Activated naive CD8-positive, alpha-beta T cell treated with anti-CD3 and anti-CD28 coated beads, Interleukin-2, amount 50 U/mL, for 24 hours (primary cell): ENCODE data around the gene XCR1.
"Not testable (repeated sequence)": the region's sequence is repeated elsewhere in the genome, so short reads cannot be mapped to it uniquely, and the experiment has no call there.

Experiments
- ATAC-seq: fragments of 150-1000 bp; cut with Tn5 transposase; one replicate; pipeline ENCODE4 v1.10.0; 2021
- DNase-seq: peaks from one replicate; pipeline ENCODE4 v3.0.0; 2021
- H3K27ac Mint-ChIP-seq: one replicate; pipeline ENCODE4 v1.8.0; 2021; ENCODE audit warnings: mild to moderate bottlenecking, mixed read lengths
- H3K27me3 Mint-ChIP-seq: one replicate; pipeline ENCODE4 v1.8.0; 2021; ENCODE audit warnings: mixed read lengths
- H3K36me3 Mint-ChIP-seq: one replicate; pipeline ENCODE4 v1.8.0; 2021; ENCODE audit warnings: low read depth, mixed read lengths
- H3K4me1 Mint-ChIP-seq: one replicate; pipeline ENCODE4 v1.8.0; 2021; ENCODE audit warnings: mixed read lengths
- H3K4me3 Mint-ChIP-seq: one replicate; pipeline ENCODE4 v1.8.0; 2021; ENCODE audit warnings: mild to moderate bottlenecking, moderate library complexity, mixed read lengths
- H3K9me3 Mint-ChIP-seq: one replicate; pipeline ENCODE4 v1.8.0; 2021; ENCODE audit warnings: mixed read lengths

XCR1 gene

DNA sequence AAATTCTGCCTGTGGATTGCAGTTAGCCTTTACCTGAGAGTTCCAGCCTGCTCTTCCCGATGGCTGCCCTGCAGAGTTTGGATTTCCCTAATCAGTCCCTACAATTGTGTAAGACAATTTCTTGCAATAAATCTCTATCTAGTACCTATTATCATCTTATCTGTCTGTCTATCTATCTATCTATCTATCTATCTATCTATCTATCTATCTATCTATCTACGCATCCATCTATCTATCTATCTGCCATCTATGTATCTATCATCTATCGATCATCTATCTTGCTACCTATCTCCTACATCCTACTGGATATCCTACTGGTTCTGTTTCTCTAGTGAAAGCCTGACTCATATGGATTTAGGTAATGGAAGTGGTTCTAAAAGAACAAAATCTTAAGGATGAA is 30.4 kb upstream of the XCR1 start:
- ATAC-seq, result no peak
- no peak for DNase-seq
- Mint-ChIP-seq H3K4me3 (no peak overlapping the region), H3K27ac (no peak overlapping the region), H3K4me1 (peaks cover 6% of the 10 kb centered on the region), H3K27me3 (peaks cover 39% of the 10 kb centered on the region), H3K36me3 (no peaks in the 10 kb centered on the region), H3K9me3 (no peaks in the 10 kb centered on the region)

DNA sequence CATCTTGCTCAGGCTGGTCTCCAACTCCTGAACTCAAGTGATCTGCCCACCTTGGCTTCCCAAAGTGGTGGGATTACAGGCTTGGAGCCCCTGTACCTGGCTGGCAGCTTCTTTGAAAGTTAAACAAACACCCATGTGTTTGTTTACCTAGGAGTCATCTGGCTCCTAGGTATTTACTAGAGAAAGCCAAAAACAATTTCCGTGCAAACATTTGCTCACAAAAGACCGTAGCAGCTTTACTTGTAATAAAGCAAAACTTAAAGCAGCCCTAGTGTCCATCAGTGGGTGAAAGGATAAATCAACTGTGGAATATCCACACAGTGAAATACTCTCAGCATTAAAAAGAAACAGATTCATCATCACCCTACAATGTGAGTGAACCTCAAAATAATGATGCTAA is 29.4 kb upstream of the XCR1 start:
- Mint-ChIP-seq H3K4me3 (no peak overlapping the region), H3K27ac (no peak overlapping the region), H3K27me3 (peaks cover 37% of the 10 kb centered on the region), H3K36me3 (no peaks in the 10 kb centered on the region), H3K9me3 (no peaks in the 10 kb centered on the region), H3K4me1 (peaks cover 5% of the 10 kb centered on the region)
- DNase-seq (no peak), ATAC-seq (no peak)

DNA sequence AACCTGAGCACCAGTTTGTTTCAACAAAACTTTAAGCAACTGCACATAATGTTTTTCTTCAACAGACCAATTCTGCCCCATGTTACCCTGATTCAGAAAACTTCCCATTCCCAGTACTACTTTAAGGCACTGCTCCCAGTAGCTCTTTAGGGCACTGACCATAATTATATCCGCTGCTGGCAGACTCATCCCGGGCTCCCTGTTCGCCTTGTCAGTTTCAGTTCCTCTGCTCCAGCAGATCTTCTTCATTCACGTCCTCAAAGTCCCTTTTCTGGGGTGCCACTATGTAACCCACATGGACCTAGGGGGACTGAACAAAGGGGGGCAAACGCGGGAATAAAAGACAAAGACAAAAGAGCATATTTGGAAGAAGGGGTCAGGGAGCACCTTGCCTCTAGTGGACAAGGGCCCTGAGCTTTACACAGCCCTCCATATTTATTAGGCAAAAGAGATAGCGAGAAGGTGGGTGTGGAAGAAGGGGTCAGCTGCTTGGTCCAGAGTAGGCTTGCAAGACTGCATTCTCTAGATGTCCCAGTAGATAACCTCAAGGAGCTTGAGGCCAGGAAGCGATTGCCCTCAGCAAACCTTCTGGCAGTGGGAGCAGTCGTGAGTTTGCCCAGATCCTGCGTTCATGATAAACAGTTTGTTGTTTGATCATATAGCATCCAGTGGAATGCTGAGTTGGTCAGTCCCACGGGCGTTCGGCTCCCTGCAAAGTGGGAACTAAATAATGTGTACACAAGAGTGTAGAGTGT is 26.7 kb upstream of the XCR1 start:
- not testable (repeated sequence) for H3K4me3 Mint-ChIP-seq, H3K9me3 Mint-ChIP-seq, H3K4me1 Mint-ChIP-seq, ATAC-seq, H3K36me3 Mint-ChIP-seq, H3K27ac Mint-ChIP-seq, DNase-seq
- peaks cover 25% of the 10 kb centered on the region for H3K27me3 Mint-ChIP-seq

DNA sequence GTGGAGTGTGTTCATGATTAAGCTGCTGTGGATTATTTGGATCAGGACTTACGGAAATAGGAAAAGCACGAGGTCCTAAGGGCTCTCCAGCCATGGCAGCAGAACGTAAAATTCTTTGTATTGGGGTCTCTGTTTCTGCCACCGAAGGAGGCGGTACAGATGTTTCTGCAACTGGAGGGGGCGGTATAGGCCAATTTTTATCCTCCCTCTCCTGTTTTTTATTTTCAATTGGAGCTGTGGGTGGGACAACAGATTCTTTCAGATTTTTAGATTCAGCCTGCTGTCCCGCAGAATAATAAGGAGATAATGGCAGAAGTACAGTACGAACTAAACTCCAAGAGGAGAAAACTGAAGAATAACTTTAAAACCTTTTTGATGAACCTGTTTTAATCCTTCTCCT is 26.0 kb upstream of the XCR1 start:
- H3K27me3 Mint-ChIP-seq, result peaks cover 25% of the 10 kb centered on the region
- not testable (repeated sequence) for H3K4me1 Mint-ChIP-seq, H3K4me3 Mint-ChIP-seq, ATAC-seq, DNase-seq, H3K9me3 Mint-ChIP-seq, H3K36me3 Mint-ChIP-seq, H3K27ac Mint-ChIP-seq

DNA sequence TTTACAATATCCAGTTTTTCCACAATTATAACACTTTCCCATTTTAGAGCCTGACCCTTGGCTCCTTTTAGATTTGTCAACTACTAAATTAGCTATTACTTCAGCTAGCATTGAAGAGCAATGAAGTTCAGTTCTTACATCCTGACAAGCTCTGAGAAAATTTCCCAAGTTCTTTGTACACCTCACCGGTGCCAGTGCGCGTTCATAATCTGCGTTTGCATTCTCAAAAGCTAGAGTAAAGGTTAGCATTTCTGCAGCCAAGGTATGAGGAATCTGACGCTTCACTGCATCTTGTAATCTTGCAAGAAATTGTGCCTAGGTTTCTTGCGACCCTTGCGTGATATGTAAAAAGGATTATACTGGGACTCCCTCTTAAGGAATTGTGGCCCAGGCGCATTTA is 25.2 kb upstream of the XCR1 start:
- Mint-ChIP-seq H3K36me3 (no peaks in the 10 kb centered on the region), H3K4me1 (peaks cover 6% of the 10 kb centered on the region)
- no peak for ATAC-seq

DNA sequence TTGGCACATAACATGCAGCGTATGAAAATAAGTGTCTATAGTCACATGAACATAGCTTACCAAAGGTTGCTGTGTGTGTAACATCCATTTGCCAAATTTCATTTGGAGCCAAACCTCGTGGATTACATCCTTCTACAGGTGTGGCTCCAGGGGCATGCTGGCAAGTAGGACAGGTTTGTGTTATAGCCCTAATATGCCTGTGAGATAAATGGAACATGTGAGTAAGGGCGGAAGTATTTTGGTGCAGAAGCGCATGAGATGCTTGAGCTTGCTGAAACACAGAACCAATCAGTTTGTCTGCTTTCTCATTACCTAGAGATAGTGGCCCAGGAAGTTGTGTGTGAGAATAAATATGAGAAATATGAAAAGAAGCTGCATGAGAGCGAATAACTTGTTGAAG is 21.8 kb upstream of the XCR1 start:
- DNase-seq (no peak), ATAC-seq (no peak)
- peaks cover 6% of the 10 kb centered on the region for H3K9me3 Mint-ChIP-seq
- H3K4me1 Mint-ChIP-seq, result peaks cover 26% of the 10 kb centered on the region
- no peaks in the 10 kb centered on the region for H3K36me3 Mint-ChIP-seq
- H3K27me3 Mint-ChIP-seq, result peaks cover 7% of the 10 kb centered on the region
- no peak overlapping the region for H3K27ac Mint-ChIP-seq
- H3K4me3 Mint-ChIP-seq, result no peak overlapping the region

More for the DNA sequence above, 25.2 kb upstream of the XCR1 start:
- Mint-ChIP-seq H3K9me3 (no peaks in the 10 kb centered on the region), H3K27me3 (peaks cover 19% of the 10 kb centered on the region), H3K4me3 (no peak overlapping the region), H3K27ac (no peak overlapping the region)
- DNase-seq, result no peak

DNA sequence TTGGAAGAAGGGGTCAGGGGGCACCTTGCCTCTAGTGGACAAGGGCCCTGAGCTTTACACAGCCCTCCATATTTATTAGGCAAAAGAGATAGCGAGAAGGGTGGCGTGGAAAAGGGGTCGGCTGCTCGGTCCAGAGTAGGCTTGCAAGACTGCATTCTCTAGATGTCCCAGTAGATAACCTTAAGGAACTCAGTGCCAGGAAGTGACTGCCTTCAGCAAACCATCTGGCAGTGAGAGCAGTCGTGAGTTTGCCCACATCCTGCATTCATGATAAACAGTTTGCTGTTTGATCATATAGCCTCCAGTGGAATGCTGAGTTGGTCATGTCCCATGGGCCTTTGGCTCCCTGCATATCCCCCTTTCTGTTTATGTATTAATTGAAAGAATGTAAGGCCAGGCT is 18.9 kb upstream of the XCR1 start:
- not testable (repeated sequence) for DNase-seq, ATAC-seq, H3K27me3 Mint-ChIP-seq, H3K4me3 Mint-ChIP-seq, H3K36me3 Mint-ChIP-seq, H3K9me3 Mint-ChIP-seq, H3K27ac Mint-ChIP-seq
- H3K4me1 Mint-ChIP-seq, result peaks cover 23% of the 10 kb centered on the region

DNA sequence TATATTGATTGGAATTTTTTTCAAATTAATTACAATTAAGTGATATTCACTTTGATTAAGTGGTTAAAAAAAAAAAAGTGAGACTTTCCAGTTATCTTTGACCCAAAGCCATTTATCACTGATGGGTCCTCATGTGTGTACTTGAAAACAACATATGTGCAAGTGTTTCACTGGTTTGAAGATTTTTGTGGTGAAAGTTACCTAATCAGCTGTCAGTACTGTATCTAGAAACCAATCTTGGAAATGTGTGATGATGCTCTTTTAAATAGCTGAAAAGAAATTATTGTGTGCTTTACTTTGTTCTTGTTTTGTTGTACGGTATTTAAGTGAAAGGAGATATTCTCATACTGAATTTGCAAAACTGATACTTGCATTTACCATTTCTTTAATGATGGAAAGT is 11.6 kb upstream of the XCR1 start:
- Mint-ChIP-seq H3K4me1 (no peaks in the 10 kb centered on the region), H3K36me3 (no peaks in the 10 kb centered on the region), H3K27me3 (peaks cover 3% of the 10 kb centered on the region), H3K9me3 (peaks cover 4% of the 10 kb centered on the region), H3K27ac (no peak overlapping the region), H3K4me3 (no peak overlapping the region)
- DNase-seq (no peak), ATAC-seq (no peak)

DNA sequence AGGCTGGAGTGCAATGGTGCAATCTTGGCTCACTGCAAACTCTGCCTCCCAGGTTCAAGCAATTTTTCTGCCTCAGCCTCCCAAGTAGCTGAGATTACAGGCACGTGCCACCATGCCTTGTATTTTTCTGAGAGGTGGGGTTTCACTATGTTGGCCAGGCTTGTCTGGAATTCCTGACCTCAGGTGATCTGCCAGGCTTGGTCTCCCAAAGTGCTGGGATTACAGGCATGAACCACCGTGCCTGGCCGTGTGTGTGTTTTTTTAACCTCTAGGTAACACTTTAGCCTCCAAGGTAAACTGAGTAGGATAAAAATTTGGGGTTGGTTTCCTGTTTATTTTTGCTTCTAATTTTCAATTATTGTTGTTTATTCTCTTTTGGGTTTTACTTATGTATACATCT is 10.8 kb upstream of the XCR1 start:
- not testable (repeated sequence) for H3K4me1 Mint-ChIP-seq

DNA sequence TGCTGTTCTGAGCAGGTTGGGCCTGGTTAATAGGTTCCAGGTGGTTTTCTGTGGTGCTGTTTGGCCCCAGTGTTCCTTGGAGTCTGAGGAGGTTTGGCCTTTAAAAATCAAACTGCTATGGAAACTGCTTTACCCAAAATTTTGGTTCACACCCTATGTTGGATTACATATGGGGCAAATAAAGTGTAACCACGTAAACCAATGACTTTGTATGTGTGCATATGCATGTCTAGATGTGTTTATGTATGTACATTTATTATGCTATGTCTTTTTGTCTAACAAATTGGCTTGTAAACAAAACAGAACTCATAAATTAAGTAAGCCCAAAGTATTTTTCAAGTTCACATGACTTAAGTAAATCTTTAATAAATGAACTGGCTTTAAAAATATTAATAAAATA is 8.9 kb upstream of the XCR1 start:
- no peak for DNase-seq
- no peak for ATAC-seq
- H3K36me3 Mint-ChIP-seq, result no peaks in the 10 kb centered on the region
- no peaks in the 10 kb centered on the region for H3K9me3 Mint-ChIP-seq
- no peak overlapping the region for H3K4me3 Mint-ChIP-seq
- no peaks in the 10 kb centered on the region for H3K4me1 Mint-ChIP-seq
- H3K27ac Mint-ChIP-seq, result no peak overlapping the region
- peaks cover 3% of the 10 kb centered on the region for H3K27me3 Mint-ChIP-seq

More for the DNA sequence above, 10.8 kb upstream of the XCR1 start:
- not testable (repeated sequence) for H3K27me3 Mint-ChIP-seq, H3K9me3 Mint-ChIP-seq, ATAC-seq, DNase-seq, H3K36me3 Mint-ChIP-seq, H3K4me3 Mint-ChIP-seq, H3K27ac Mint-ChIP-seq

DNA sequence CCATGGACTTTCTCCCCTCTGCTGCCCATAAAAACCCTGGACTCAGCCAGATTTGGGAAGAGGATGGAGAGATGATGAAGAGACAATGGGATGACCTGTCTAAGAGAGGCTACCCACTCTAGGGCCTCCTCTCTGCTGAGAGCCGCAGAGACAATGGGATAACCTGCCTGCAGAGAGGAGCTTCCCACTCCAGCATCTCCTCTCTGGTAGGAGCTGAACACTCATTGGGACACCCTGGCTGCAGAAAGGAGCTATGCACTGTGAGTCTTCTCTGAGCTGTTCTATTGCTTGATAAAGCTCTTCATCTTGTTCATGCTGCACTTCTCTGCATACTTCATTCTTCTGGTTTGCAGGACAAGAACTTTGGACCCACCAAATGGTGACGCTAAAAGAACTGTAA is 4.5 kb upstream of the XCR1 start:
- Mint-ChIP-seq H3K9me3 (peaks cover 12% of the 10 kb centered on the region), H3K27ac (no peak overlapping the region), H3K27me3 (peaks cover 1% of the 10 kb centered on the region), H3K4me3 (no peak overlapping the region), H3K4me1 (no peaks in the 10 kb centered on the region), H3K36me3 (peaks cover 4% of the 10 kb centered on the region)
- ATAC-seq, result no peak
- DNase-seq, result no peak

DNA sequence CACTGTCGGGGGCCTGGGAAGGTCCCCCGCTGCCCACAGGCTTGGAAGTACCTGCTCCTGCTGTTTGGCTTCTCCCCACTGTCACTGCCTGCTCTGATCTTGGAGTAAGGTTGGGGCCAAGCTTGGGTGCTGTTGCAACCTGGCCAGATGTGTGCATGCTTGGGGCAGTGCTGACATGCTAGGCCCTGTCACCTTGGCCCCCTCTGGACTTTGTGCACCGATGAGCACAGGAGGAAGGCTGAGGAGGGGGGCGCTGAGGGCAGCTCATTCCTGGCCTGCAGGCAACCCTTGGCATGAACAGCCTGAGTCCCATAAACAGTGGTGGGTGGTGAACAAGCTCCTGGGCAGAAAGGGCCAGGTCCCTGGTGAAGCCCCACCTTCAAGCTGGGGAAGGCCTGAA is 4.0 kb upstream of the XCR1 start:
- H3K9me3 Mint-ChIP-seq, result peaks cover 12% of the 10 kb centered on the region
- no peak overlapping the region for H3K4me3 Mint-ChIP-seq
- H3K36me3 Mint-ChIP-seq, result peaks cover 4% of the 10 kb centered on the region
- DNase-seq, result no peak
- H3K4me1 Mint-ChIP-seq, result no peaks in the 10 kb centered on the region
- peaks cover 1% of the 10 kb centered on the region for H3K27me3 Mint-ChIP-seq
- no peak for ATAC-seq
- H3K27ac Mint-ChIP-seq, result no peak overlapping the region

DNA sequence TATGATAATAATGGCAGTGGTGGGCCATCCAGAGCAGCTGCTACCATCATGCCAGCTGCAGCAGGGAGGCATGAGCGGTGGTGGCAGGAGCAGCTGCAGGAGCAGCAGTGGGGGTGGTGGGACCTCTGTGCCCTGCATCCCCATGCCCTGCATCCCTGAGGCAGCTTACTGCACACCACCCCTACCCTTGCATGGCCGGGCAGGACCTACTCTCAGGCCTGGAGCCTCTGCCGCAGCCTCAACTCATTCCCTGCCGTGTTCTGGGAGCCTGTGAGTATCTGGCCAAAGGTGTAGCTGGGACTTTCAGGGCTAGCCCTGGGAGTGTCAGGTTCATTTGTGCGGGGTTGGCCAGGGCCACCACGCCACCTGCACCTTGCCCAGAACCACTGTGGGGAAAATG is 3.3 kb upstream of the XCR1 start:
- Mint-ChIP-seq H3K36me3 (peaks cover 4% of the 10 kb centered on the region), H3K4me3 (no peak overlapping the region), H3K27me3 (peaks cover 1% of the 10 kb centered on the region), H3K27ac (no peak overlapping the region), H3K9me3 (peaks cover 12% of the 10 kb centered on the region), H3K4me1 (no peaks in the 10 kb centered on the region)
- DNase-seq (no peak), ATAC-seq (no peak)

DNA sequence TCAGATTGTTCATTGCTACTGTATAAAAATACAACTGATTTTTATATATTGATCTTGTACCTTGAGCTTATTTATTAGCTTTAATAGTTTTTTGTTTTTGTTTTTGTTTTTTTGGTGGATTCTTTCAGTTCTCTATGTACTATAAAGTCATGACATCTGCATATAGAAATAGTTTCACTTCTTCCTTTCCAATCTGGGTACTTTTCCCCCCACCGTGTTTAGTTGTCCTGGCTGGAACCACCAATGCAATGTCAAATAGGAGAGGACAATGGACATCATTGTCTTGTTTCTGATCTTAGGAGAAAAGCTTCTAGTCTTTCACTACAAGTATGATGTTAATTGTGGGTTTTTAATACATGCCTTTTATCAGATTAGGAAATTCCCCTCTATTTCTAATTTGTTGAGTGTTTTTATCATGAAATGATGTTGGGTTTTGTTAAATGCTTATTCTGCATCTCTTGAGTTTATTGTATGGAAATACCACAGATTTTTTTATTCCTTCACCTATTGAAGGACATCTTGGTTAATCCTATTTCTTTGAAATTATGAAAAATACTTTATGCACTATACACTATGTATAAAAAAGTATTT is 2.8 kb upstream of the XCR1 start:
- Mint-ChIP-seq H3K36me3 (peaks cover 4% of the 10 kb centered on the region), H3K27me3 (peaks cover 1% of the 10 kb centered on the region), H3K27ac (no peak overlapping the region), H3K4me1 (no peaks in the 10 kb centered on the region), H3K9me3 (peaks cover 12% of the 10 kb centered on the region), H3K4me3 (no peak overlapping the region)
- no peak for ATAC-seq
- DNase-seq, result no peak

DNA sequence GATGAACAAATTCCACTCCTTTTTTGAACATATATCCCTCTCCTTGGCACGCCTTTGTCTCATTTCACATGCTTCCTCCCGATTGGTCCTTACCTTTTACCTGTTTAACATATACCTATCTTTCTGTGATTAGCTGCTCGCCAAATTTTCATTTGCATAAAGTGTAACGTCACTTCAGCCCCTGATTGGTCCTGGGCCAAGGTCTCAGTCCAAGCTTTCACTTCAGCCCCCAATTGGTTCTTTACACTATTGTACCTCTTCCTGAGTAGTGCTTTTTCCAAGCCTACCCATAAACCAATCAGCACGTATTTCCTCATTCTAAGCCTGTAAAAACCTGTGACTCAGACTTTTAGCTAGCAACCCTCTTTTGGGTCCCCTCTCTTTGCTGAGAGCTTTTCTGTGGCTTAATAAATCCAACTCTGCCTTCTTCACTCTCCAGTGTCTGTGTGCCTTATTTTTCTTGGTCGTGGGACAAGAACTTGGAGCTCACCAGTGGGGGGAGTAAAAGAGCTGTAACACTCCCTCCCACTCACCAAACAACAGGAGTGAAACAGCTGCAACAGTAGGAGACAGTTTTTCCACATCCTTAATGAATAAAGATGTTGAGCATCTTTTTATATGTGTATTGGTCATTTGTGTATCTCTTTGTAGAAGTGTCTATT is 584 bp upstream of the XCR1 start:
- Mint-ChIP-seq H3K27ac (no peak overlapping the region), H3K9me3 (peaks cover 12% of the 10 kb centered on the region), H3K4me1 (no peaks in the 10 kb centered on the region), H3K27me3 (peaks cover 1% of the 10 kb centered on the region), H3K36me3 (peaks cover 4% of the 10 kb centered on the region), H3K4me3 (no peak overlapping the region)
- ATAC-seq (no peak), DNase-seq (no peak)
